Measurements from ENCODE around the gene SHISA9. TPM values are rescaled to one million over a fixed set of nuclear protein-coding genes. Genes with fewer than 3 reads are reported as not detected.

The SHISA9 gene
- under 0.01 TPM in 1 of 2 replicates, not detected in the other for total RNA-seq

DNA sequence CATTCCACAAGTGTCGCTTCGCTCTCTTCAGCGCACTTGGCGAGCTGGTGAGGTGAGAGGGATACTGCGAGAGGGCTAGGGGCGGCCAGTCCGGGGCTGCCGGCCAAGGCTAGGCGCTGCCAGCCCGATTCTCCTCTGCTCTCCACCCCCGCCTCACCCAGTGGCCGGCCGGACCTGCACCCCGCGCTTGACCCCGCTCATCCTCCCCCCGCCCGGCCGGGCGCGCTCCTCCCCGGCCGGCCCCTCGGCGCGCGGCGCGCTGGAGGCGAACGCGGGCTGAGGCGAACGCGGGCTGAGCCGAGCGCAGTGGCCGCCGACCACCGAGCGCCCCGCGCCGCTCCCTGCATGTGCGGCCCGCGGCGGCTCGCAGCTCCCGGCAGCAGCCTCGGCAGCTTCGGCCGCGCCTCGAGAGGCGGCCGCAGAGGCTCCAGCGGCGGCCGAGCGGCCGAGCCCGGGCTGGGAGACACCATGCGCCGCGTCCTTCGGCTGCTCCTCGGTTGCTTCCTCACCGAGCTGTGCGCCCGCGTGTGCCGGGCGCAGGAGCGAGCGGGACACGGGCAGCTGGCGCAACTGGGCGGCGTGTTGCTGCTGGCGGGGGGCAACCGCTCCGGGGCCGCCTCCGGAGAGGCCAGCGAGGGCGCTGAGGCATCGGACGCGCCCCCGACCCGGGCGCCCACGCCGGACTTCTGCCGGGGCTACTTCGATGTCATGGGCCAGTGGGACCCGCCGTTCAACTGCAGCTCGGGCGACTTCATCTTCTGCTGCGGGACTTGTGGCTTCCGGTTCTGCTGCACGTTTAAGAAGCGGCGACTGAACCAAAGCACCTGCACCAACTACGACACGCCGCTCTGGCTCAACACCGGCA, at the start of gene SHISA9:
Gene SHISA9 (plus strand): TSS at position 2 of the 865 bp plus-strand sequence.

Other genes with a start within 250 kb of the SHISA9 start
- 47.2 and 55.4 TPM in 2 replicates for gene CPPED1, start 97.7 kb upstream of the SHISA9 start, total RNA-seq